Ecto neural progenitor cell (in vitro differentiated cells): Measurements from ENCODE around the gene UCHL5.
"Not testable (repeated sequence)": the region's sequence is repeated elsewhere in the genome, so short reads cannot be mapped to it uniquely, and the experiment has no call there.

ENCODE experiments used
- DNase-seq: peaks from one replicate; pipeline ENCODE4 v3.0.0-alpha.2; 2018; ENCODE audit warnings: low spot score

Gene UCHL5

GRCh38 chr1:193062698-193063463 lies 3.7 kb upstream of the UCHL5 start:
- no peak for DNase-seq

- no peak for DNase-seq
These were observed 1.8 kb upstream of the UCHL5 start for GRCh38 chr1:193060938-193061337.

DNA sequence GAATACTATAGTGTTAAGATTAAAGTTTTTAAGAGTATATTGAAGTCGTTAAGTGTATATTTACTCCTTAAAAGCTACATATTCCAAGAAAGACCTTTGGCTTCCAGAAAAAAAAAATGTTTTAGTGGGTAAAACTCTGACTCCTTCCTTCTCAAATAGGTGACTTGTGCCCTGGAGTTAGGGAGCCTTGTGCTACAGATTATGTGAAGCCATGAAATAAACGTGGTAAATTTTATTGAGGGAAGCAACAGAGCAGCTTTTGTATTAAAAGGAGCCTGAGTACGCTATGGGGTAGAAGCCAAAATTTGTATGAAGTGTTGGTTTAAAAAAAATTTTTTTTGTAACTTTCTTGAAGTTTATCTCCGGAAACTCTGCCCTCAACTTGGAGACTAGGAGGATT lies 1.2 kb upstream of the UCHL5 start:
- DNase-seq: no peak

DNA sequence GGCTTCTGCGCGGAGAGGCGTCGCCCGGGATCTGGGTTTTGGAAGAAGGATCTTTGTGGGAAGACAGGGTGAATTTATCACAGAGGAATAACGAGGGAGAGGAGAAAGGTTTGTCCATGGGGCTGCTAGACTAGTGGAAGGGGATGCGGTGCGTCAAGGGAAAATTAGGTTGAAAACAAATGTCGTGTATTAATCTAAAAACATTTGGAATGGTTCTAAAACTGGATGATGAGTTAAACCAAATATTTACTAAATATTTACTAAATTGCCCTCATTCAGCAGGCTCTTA lies 899 bp upstream of the UCHL5 start:
- no peak for DNase-seq

DNA sequence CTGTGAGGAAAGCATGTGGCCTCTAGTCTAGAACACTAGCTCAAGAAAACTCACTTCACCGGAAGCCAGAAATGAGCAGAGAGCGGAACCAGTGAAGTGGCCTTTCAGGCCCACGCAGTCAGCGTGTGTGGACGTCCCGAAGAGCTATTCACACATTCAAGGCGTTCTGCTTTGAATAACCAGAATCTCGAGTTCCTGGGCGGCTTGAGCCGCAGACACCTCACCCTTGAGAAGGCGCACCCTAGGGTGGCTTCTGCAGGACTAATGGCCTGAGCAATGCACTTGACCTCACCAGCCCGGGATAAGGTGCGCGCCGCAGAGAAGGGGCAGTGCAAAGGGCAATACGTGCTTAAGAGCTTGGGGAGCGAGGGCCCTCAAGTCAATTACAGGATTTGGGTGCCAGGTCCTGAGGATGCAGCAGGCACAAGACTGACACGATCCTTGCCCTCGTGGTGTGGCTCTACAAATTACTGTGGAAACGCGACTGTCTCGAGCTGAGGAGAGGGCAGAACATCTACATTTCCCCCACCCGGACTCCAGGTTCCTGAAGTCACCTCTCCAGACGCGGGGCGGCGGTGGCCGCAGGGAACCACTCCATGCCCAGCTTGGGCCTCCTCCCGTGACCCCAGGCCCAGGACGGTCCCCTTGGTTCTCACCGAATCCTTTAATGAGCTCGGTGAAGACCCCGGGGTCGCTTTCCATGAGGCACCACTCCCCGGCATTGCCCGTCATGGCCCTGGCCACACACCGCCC lies 455 bp downstream of the UCHL5 start:
- DNase-seq: no peak

GRCh38 chr1:193054169-193054675 lies 4.9 kb downstream of the UCHL5 start:
- no peak for DNase-seq

DNA sequence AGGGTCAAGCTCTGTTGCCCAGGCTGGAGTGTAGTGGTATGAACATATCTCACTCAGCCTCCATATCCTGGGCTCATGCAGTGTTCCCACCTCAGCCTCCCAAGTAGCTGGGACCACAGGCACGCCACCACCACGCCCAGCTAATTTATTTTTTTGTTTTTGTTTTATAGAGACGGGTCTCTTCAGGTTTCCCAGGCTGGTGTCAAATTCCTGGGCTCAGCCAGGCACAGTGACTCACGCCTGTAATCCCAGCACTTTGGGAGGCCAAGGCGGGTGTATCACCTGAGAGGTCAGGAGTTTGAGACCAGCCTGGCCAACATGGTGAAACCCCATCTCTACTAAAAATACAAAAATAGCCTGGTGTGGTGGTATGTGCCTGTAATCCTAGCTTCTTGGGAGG lies 10.2 kb downstream of the UCHL5 start:
- DNase-seq: not testable (repeated sequence)

- DNase-seq: no peak
These were observed 16.1 kb downstream of the UCHL5 start for GRCh38 chr1:193042766-193043691.

DNA sequence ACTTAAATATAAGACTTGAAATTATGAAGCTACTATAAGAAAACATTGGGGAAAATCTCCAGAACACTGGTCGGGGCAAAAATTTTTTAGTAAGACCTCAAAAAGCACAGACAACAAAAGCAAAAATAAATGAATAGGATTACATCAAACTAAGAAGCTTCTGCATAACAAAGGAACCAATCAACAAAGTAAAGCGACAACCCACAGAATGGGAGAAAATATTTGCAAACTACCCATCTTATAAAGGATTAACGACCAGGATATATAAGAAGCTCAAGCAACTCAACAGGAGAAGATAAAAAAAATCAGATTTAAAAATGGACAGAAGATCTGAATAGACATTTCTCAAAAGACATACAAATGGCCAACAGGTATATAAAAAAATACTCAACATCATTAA lies 19.1 kb downstream of the UCHL5 start:
- no peak for DNase-seq

GRCh38 chr1:193036337-193037047 lies 22.7 kb downstream of the UCHL5 start:
- no peak for DNase-seq

GRCh38 chr1:193033610-193034009 lies 25.6 kb downstream of the UCHL5 start:
- DNase-seq: no peak

- DNase-seq: not testable (repeated sequence)
These were observed 26.3 kb downstream of the UCHL5 start for GRCh38 chr1:193032643-193033427.

DNA sequence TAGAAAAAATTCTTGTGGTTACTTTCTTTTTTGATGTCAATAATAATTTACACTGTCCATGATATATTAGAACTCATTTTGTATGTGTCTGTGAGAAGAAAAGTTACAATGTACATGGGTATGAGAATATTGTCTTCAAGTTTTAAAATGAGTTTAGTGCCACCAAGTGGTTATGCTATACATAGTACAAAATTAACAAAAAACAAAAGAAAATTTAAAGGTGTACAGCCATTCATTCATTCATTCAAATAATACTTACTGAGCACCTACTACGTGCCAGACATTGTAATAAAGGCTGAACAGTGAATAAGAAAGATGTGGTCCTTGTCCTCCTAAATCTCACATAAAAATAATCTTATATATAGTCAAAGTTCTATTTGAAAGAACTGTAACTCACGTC lies 27.7 kb downstream of the UCHL5 start:
- no peak for DNase-seq

- DNase-seq: no peak
These were observed 28.9 kb downstream of the UCHL5 start for GRCh38 chr1:193030280-193030679.

- DNase-seq: no peak
These were observed 33.9 kb downstream of the UCHL5 start for GRCh38 chr1:193025218-193025617.

DNA sequence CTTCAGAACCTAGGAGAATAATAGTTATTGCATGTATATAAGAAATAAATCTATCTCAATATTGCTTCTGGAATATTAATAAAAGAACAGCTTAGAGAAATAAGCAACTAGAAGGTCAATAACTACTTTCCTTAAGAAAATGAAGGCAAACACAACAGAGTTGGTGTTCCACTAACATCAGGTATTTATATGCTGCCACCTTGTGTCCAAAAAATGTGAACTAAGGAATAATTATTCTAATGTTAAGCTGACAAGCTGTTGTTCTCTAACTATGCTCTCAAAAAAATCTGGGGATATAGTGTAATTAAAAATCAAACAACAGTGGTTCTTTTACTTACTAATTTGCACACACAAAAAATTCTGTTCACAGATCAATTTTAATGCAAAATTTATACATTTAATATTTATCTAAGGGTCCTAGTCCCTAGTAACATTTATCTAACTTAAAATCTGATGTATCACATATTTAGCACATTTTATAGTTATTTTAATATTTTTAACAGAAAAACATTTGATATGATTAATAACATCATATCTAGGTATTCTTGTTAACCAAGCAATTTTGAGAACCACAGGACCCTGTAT lies 39.6 kb downstream of the UCHL5 start:
- no peak for DNase-seq

GRCh38 chr1:193016788-193017187 lies 42.4 kb downstream of the UCHL5 start:
- DNase-seq: no peak

GRCh38 chr1:193014400-193014799 lies 44.8 kb downstream of the UCHL5 start:
- no peak for DNase-seq

GRCh38 chr1:193013707-193014106 lies 45.5 kb downstream of the UCHL5 start:
- no peak for DNase-seq

DNA sequence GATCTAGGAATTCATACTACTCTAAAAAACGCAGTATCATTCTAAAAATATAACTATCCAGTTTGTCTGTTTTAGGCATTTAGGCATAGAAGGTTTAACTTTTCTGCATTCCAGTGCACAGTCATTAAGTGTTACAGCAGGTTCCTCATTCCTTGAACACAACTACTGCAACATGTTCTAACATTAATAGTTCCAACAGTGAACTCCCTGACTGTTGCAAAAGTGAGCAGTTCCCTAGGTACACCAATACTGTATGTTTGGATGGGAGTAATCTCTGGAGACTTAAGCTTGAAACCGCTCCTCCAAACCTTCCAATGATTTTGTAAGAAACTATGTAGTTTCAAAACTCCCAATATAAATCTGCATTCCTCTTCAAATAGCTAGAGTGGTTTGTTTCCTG lies 46.2 kb downstream of the UCHL5 start:
- no peak for DNase-seq

- no peak for DNase-seq
These were observed 47.8 kb downstream of the UCHL5 start for GRCh38 chr1:193011406-193011805.
